Activated CD4-positive, alpha-beta T cell treated with anti-CD3 and anti-CD28 coated beads, Interleukin-2, amount 50 U/mL, for 4 hours (primary cell): Measurements from ENCODE around the gene SESTD1.

ENCODE experiments used
- DNase-seq, 2 experiments: peaks; one replicate each; pipeline ENCODE4 v3.0.0-alpha.2; 2020

SESTD1 gene

DNA sequence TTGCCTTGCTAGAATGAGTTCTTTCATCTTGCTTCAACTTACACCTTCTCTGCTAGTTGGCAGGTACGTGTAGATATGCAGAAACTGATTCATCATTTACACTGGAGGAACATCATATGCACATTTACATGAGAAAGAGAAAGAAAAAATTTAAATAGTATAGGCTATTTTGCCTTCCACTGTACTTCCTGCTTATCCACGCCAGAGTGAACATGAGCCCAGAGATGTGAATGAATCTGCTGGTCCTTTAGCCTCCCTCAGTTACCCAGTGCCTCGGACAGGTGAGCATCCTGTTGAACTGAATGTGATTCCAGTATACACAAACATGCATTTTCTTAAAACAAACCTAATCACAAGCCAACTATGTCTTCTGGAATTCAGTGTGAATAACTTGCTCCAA, 83.6 kb downstream of the SESTD1 start:
- DNase-seq = no peak

- no peak for DNase-seq
Measured at GRCh38 chr2:179180242-179180641, 84.4 kb downstream of the SESTD1 start.

- DNase-seq = no peak
Measured at GRCh38 chr2:179179719-179180118, 84.9 kb downstream of the SESTD1 start.

DNA sequence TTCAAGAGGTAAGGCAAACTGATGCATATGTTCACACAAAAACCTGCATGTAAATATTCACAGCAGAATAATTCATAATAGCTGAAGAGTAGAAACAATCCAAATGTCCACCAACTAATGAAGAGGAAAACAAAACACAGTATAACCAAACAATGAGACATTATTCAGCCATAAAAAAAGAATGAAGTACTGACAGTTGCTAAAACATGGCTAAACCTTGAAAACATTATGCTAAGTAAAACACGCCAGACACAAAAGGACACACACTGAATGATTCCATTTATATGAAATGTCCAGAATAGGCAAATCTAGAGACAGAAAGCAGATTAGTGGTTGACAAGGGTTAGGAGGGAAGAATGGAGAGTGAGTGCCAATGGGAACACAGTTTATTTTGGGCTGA, 86.9 kb downstream of the SESTD1 start:
- DNase-seq = no peak

DNA sequence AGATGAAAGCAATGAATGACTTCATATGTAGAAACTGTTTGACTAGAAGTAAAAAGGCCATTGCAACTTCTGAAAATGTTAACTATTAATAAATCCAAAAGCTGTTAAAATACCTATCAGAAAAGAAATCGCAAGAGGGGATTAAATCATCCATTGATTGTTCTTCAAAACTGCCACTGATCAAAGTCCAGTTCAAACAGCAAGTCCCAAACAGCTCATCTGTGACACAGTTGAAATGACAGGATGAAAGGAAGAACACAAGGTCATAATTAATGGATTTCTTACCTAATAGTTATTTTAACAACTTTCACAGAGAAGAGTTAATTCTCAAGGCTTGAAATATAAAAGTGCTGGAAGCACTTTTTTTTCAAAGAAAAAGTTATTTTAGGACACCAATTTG, 90.4 kb downstream of the SESTD1 start:
- no peak for DNase-seq

GRCh38 chr2:179172894-179173293, 91.7 kb downstream of the SESTD1 start:
- no peak for DNase-seq

DNA sequence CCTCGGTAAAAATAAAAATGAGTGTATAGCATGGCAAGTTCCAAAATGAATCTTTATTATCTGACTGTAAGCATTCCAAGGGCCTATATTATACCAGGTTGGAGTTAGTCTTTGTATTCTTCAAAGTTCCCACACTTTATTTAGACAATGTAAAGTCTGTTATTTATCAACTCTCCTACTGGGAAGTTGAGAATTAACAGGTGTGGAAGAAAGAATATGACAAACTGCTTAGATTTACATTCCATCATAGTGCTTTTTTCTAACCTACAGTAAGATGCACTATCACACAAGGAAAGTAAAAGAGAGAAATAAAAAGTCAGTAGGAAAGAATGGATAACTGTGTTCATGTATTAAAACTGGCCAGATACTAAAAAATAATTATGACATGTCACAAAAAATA, 93.3 kb downstream of the SESTD1 start:
- no peak for DNase-seq

DNA sequence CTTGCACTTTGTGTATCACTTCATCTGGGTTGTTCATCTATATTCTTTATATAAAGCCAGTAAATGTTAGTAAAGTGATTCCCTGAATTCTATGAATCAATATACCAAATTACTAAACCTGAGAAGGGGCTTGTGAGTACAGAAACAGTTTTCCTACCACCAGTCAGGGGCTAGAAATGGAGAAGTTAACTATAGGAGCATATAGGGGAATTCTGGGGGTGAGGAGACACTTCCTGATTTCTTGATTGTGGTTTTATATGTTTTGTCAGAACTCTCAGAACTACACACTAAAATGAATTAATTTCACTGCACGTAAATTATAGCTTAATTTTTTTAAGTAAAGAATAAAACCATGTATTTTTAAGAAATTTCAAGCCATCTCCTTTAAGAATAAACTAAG, 93.7 kb downstream of the SESTD1 start:
- no peak for DNase-seq

GRCh38 chr2:179165356-179166000, 99.2 kb downstream of the SESTD1 start:
- no peak for DNase-seq

- no peak for DNase-seq
Measured at GRCh38 chr2:179141206-179141605, 123.4 kb downstream of the SESTD1 start.

- DNase-seq = no peak
Measured at GRCh38 chr2:179140571-179140970, 124.1 kb downstream of the SESTD1 start.

- no peak for DNase-seq
Measured at GRCh38 chr2:179139506-179139905, 125.1 kb downstream of the SESTD1 start.

DNA sequence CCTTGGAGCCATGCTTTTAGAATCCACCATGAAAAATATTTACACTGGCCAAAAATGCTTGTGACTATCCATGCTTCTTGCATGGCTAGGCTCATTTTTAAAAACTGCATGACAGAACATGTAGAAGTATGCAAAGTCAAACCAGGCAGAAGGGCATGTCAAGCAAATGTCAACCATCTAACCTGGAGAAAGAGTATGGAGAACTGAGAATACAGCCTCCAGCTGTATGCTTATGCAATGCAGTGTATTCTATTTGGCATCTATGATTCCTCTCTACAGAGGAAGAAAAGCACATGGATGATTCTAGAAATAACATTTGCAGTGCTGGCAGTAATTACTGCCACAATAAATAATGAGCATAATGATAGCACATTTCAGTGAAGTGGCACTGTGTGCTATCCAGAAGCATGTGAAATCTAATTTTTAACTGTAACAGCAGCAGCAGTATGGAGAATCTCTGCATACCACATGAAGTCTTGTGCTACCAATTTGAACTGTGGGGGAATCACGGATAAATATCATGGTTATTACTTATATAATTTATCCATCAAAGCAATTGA, 127.4 kb downstream of the SESTD1 start:
- no peak for DNase-seq

- DNase-seq = no peak
Measured at GRCh38 chr2:179133016-179133415, 131.6 kb downstream of the SESTD1 start.

DNA sequence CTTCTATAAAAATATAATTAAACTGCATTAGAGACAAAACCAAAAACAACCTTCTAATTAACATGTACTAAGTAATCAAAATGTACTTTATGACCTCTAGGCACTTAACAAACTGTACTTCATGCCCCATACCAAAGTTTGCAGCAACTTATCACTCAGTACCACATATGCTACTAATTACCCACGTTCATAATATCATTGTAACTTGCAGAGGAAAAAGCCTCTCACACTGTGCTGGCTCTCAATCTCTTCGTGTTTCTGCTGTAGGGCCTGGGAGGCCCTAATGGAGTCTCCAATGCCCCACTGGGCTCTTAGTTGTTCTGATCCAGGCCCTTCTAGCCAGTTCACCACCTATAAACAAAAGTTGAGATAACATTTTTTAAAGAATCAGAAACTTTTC, 132.6 kb downstream of the SESTD1 start:
- no peak for DNase-seq

DNA sequence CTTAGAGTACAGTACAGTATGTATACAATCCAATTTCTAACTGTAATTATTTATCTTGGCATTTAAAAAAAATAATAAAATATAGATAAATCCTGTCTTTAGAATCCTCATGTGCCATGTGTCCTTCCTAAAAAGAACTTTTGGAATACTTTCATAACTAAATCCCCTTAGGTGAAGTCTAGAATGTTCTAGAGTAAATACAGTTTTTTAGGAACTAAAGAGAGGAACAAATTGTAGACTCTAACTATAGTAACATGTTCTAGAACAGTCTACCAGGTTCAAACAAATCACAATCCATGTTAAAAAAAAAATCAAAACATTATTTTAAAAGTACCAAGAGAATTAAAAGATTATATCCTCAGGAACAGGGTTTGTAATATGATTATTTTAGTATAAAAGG, 134.1 kb downstream of the SESTD1 start:
- no peak for DNase-seq

GRCh38 chr2:179129574-179130238, 134.9 kb downstream of the SESTD1 start:
- DNase-seq = no peak

DNA sequence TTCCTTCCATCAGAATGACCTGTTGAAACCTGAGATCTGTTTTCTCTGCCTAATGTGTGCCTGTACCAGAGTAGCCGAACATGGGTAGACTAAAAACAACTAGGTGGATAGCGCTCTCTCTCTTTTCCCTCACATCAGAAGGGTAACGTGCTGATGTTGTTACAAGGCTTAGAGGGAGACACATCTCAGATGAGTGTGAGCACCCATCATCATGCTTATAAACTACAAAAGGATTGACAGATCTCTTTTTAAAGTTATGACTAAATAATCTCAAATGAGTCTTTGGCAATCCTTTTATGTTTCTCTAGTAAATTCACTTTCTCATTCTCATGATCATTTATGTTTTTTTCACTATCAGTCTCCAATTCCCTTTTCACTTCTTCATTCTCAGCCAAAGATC, 139.2 kb downstream of the SESTD1 start:
- DNase-seq = no peak

- DNase-seq = no peak
Measured at GRCh38 chr2:179124282-179124681, 140.3 kb downstream of the SESTD1 start.

DNA sequence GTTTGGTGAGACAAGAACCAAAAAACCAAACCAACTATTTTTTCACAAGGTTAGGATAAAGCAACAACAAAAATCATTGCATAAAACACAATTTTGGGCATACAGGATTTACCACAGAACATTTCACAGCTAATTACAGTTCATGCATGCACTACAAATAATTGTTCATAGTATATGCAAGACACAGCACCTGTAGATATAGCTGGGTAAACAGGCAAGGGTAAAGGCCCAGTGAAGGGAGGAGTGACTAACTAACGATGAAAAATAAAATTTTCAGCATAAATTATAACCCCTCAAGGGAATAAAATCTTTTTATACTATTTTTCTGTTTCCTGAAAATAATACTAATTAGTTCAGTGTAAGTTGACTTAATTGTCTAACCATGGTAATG, 141.4 kb downstream of the SESTD1 start:
- DNase-seq = no peak

DNA sequence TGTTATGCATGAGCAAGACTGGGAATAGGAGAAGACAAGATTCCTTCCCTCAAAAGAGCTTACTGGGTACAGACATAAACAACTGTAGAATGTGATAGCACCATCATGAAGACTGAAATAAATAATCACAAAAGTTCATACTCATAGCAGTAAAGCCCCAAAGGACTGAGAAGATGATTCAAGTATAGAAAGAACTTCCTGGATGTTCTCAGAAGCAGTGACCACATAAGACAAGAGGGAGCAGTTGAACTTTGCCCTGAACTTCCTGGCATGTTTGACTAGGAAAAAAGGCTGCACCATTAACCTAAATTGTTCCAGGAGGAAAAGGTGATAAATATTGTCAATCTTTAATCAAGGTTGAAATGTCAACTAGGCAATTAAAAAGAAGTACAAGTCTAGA, 156.9 kb downstream of the SESTD1 start:
- no peak for DNase-seq

GRCh38 chr2:179106676-179107428, 157.8 kb downstream of the SESTD1 start:
- no peak for DNase-seq

- DNase-seq = no peak
Measured at GRCh38 chr2:179106342-179106675, 158.3 kb downstream of the SESTD1 start.

GRCh38 chr2:179104736-179105135, 159.9 kb downstream of the SESTD1 start:
- DNase-seq = no peak
